GM23338 (cell line): ENCODE results near the gene PCNX1. TPM values are rescaled to one million over a fixed set of nuclear protein-coding genes. Genes with fewer than 3 reads are reported as not detected.

Source experiments
- ATAC-seq: fragments of 200-7000 bp; cut with Tn5 transposase; 3 replicates; pipeline ENCODE4 v1.9.1; 2020
- DNase-seq: peaks from one replicate; pipeline ENCODE4 v3.0.0-alpha.2; 2015; ENCODE audit warnings: low spot score
- H2AFZ ChIP-seq: fragments of 200-600 bp; sonication (generic); 2 replicates; pipeline ENCODE4 v1.8.0; 2016; ENCODE audit warnings: antibody characterized with exemption, mild to moderate bottlenecking, moderate library complexity
- H3F3A ChIP-seq: fragments of 200-600 bp; sonication (generic); replicated peaks from 2 replicates; pipeline ENCODE4 v1.8.0; 2017; ENCODE audit warnings: antibody characterized with exemption, mixed run types, low read depth
- H3K27ac ChIP-seq: fragments of 200-600 bp; sonication (generic); 2 replicates; pipeline ENCODE4 v1.6.1; 2016; ENCODE audit warnings: low read depth
- H3K27me3 ChIP-seq: fragments of 200-600 bp; sonication (generic); 2 replicates; pipeline ENCODE4 v1.8.0; 2016; ENCODE audit warnings: mild to moderate bottlenecking, mixed run types, moderate library complexity; ENCODE audit not compliant: insufficient read depth
- H3K36me3 ChIP-seq: fragments of 200-600 bp; sonication (generic); 2 replicates; pipeline ENCODE4 v1.8.0; 2016; ENCODE audit warnings: mild to moderate bottlenecking; ENCODE audit not compliant: insufficient read depth
- H3K4me1 ChIP-seq: fragments of 200-600 bp; sonication (generic); 2 replicates; pipeline ENCODE4 v1.8.0; 2016; ENCODE audit warnings: mild to moderate bottlenecking, moderate library complexity; ENCODE audit not compliant: insufficient read depth
- H3K4me2 ChIP-seq: fragments of 200-600 bp; sonication (generic); 2 replicates; pipeline ENCODE4 v1.7.1; 2017; ENCODE audit warnings: mixed run types
- H3K4me3 ChIP-seq: fragments of 200-600 bp; sonication (generic); 2 replicates; pipeline ENCODE4 v1.6.1; 2016; ENCODE audit warnings: mixed run types
- H3K79me2 ChIP-seq: fragments of 200-600 bp; sonication (generic); replicated peaks from 2 replicates; pipeline ENCODE4 v1.8.0; 2017; ENCODE audit warnings: mild to moderate bottlenecking; ENCODE audit not compliant: insufficient read depth
- H3K9me2 ChIP-seq: fragments of 200-600 bp; sonication (generic); 2 replicates; pipeline ENCODE4 v1.8.0; 2017; ENCODE audit not compliant: insufficient read depth
- H4K20me1 ChIP-seq: fragments of 200-600 bp; sonication (generic); replicated peaks from 2 replicates; pipeline ENCODE4 v1.8.0; 2017; ENCODE audit warnings: mild to moderate bottlenecking; ENCODE audit not compliant: insufficient read depth
- H3K27ac Mint-ChIP-seq: 2 replicates; pipeline ENCODE4 v1.8.0; 2020; ENCODE audit warnings: inconsistent platforms, mild to moderate bottlenecking, moderate library complexity, mixed read lengths
- H3K27me3 Mint-ChIP-seq: 3 replicates; pipeline ENCODE4 v1.8.0; 2022; ENCODE audit warnings: low read depth, mild to moderate bottlenecking, moderate library complexity, mixed read lengths, inconsistent platforms; ENCODE audit not compliant: insufficient read depth, poor library complexity
- H3K36me3 Mint-ChIP-seq: 3 replicates; pipeline ENCODE4 v1.8.0; 2021; ENCODE audit warnings: low read depth, mild to moderate bottlenecking, inconsistent platforms, moderate library complexity, mixed read lengths
- H3K4me1 Mint-ChIP-seq: 3 replicates; pipeline ENCODE4 v1.8.0; 2020; ENCODE audit warnings: mild to moderate bottlenecking, inconsistent platforms, mixed read lengths
- H3K4me3 Mint-ChIP-seq: 3 replicates; pipeline ENCODE4 v1.8.0; 2021; ENCODE audit warnings: moderate library complexity, mild to moderate bottlenecking, inconsistent platforms, mixed read lengths
- H3K9me3 Mint-ChIP-seq: 3 replicates; pipeline ENCODE4 v1.8.0; 2020; ENCODE audit warnings: moderate library complexity, mild to moderate bottlenecking, inconsistent platforms, mixed read lengths
- CREB1 ChIP-seq: fragments of 250-450 bp; sonication (Bioruptor Pico); IDR thresholded peaks from 2 replicates; pipeline ENCODE4 v1.5.0; 2020; ENCODE audit warnings: low read depth, mild to moderate bottlenecking, moderate library complexity
- JUNB ChIP-seq: IDR thresholded peaks from one replicate; pipeline ENCODE4 v1.6.1; 2016; ENCODE audit warnings: antibody characterized with exemption; ENCODE audit not compliant: unreplicated experiment
- POLR2AphosphoS5 ChIP-seq: IDR thresholded peaks from 2 replicates; pipeline ENCODE4 v1.6.1; 2016; ENCODE audit warnings: antibody characterized with exemption, low read depth
- ZNF114 ChIP-seq: fragments of 250-450 bp; sonication (Bioruptor Pico); IDR thresholded peaks from 2 replicates; pipeline ENCODE4 v1.5.0; 2020; ENCODE audit warnings: mild to moderate bottlenecking, moderate library complexity
- polyA plus RNA-seq: library from polyadenylated mRNA; unstranded; fragments of >200 nt; fragmentation: Nextera tagmentation; extraction: Ambion mirVana; gene quantifications from 2 replicates; pipeline ENCODE4 v1.2.1, GENCODE V29; 2016
- total RNA-seq: library from RNA; depleted of rRNA; stranded (reverse); fragments of >200 nt; shearing (Covaris generic); gene quantifications from 2 replicates; pipeline ENCODE4 v1.2.3, GENCODE V29; 2014
- TF ChIP-seq, protein P1 (sequence below), 2 experiments: fragments of 200-600 bp in 1 of 2; sonication (generic) in 1 of 2; conservative IDR thresholded peaks; 2 replicates each; pipeline versions ENCODE4 v1.5.1 to v1.6.1; 2016 to 2017; ENCODE audit warnings: antibody characterized with exemption in 2 of 2, low read depth in 2 of 2, mild to moderate bottlenecking in 2 of 2, moderate library complexity in 1 of 2
- TF ChIP-seq, protein P2 (sequence below): IDR thresholded peaks from one replicate; pipeline ENCODE4 v1.6.1; 2018; ENCODE audit warnings: antibody characterized with exemption; ENCODE audit not compliant: unreplicated experiment

Gene PCNX1
- total and polyA plus RNA-seq, 2 experiments from 2014 or later: 19.4 to 53.1 TPM

DNA sequence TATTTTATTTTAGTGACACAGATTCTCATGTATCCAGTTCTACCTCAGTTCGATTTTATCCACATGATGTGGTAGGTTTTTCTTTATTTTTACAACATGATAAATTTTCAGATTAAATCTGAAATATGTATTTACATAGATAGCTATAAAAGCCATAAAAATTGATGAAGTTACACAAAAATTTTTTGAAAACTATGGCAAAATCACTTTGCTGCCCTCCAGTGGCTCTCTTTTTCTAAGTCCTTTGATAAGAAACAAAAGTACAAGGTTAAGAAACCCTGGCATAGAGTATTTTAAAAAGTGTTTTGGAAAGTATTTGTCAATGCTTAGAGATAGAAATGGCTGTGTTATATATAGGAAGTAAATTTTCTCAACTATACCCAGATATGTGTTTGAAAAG, 104.2 kb downstream of the PCNX1 start:
- Mint-ChIP-seq H3K9me3 (no peaks in the 10 kb centered on the region), H3K36me3 (peaks cover 12% of the 10 kb centered on the region; the same call in 2 of the 3 replicates), H3K4me3 (no peak overlapping the region), H3K4me1 (no peaks in the 10 kb centered on the region), H3K27me3 (no peaks in the 10 kb centered on the region), H3K27ac (no peak overlapping the region)
- no peak overlapping the region for H3K4me2 ChIP-seq
- H3K27ac ChIP-seq: no peak overlapping the region
- no peak overlapping the region for H2AFZ ChIP-seq
- TF ChIP-seq, protein P1, sequence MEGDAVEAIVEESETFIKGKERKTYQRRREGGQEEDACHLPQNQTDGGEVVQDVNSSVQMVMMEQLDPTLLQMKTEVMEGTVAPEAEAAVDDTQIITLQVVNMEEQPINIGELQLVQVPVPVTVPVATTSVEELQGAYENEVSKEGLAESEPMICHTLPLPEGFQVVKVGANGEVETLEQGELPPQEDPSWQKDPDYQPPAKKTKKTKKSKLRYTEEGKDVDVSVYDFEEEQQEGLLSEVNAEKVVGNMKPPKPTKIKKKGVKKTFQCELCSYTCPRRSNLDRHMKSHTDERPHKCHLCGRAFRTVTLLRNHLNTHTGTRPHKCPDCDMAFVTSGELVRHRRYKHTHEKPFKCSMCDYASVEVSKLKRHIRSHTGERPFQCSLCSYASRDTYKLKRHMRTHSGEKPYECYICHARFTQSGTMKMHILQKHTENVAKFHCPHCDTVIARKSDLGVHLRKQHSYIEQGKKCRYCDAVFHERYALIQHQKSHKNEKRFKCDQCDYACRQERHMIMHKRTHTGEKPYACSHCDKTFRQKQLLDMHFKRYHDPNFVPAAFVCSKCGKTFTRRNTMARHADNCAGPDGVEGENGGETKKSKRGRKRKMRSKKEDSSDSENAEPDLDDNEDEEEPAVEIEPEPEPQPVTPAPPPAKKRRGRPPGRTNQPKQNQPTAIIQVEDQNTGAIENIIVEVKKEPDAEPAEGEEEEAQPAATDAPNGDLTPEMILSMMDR (conservative IDR thresholded peaks at IDR 0.05; ENCODE audit: low read depth in 2 of 2): peak in 1 of 2 experiments; percentile 39; a peak in 2 of 4 replicates
- TF ChIP-seq, protein P2, sequence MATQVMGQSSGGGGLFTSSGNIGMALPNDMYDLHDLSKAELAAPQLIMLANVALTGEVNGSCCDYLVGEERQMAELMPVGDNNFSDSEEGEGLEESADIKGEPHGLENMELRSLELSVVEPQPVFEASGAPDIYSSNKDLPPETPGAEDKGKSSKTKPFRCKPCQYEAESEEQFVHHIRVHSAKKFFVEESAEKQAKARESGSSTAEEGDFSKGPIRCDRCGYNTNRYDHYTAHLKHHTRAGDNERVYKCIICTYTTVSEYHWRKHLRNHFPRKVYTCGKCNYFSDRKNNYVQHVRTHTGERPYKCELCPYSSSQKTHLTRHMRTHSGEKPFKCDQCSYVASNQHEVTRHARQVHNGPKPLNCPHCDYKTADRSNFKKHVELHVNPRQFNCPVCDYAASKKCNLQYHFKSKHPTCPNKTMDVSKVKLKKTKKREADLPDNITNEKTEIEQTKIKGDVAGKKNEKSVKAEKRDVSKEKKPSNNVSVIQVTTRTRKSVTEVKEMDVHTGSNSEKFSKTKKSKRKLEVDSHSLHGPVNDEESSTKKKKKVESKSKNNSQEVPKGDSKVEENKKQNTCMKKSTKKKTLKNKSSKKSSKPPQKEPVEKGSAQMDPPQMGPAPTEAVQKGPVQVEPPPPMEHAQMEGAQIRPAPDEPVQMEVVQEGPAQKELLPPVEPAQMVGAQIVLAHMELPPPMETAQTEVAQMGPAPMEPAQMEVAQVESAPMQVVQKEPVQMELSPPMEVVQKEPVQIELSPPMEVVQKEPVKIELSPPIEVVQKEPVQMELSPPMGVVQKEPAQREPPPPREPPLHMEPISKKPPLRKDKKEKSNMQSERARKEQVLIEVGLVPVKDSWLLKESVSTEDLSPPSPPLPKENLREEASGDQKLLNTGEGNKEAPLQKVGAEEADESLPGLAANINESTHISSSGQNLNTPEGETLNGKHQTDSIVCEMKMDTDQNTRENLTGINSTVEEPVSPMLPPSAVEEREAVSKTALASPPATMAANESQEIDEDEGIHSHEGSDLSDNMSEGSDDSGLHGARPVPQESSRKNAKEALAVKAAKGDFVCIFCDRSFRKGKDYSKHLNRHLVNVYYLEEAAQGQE: no peak
- H3F3A ChIP-seq: no peaks in the 10 kb centered on the region
- ATAC-seq (no peak), DNase-seq (no peak)
- no peaks in the 10 kb centered on the region for H3K79me2 ChIP-seq
- H4K20me1 ChIP-seq: 0 out of 2 replicates have a peak, but pooled peaks cover 5% of the 10 kb centered on the region
- H3K9me2 ChIP-seq: no peaks in the 10 kb centered on the region
- no peaks in the 10 kb centered on the region for H3K36me3 ChIP-seq
- H3K4me1 ChIP-seq: no peaks in the 10 kb centered on the region
- H3K4me3 ChIP-seq: no peak overlapping the region
- no peaks in the 10 kb centered on the region for H3K27me3 ChIP-seq

DNA sequence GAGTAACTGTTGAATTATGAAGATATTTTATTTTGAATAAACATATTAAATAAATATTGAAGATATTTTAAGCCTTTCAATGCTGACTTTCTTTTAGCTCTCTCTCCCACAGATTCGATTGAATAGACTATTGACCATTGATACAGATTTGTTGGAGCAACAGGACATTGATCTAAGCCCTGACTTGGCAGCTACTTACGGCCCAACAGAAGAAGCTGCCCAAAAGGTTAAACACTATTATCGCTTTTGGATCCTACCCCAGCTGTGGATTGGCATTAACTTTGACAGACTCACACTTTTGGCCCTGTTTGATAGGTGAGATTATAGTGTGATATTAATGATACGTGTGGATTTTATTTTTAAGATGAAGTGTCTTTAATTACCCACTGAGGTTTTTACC, 105.6 kb downstream of the PCNX1 start:
- H3K27ac ChIP-seq: no peak overlapping the region
- H3K27ac Mint-ChIP-seq: no peak overlapping the region
- no peaks in the 10 kb centered on the region for H3K27me3 Mint-ChIP-seq
- no peak overlapping the region for H3K4me3 Mint-ChIP-seq
- no peaks in the 10 kb centered on the region for H3K4me1 ChIP-seq
- no peaks in the 10 kb centered on the region for H3K9me2 ChIP-seq
- 0 out of 2 replicates have a peak, but pooled peaks cover 5% of the 10 kb centered on the region for H4K20me1 ChIP-seq
- H3F3A ChIP-seq: no peaks in the 10 kb centered on the region
- H3K36me3 ChIP-seq: no peaks in the 10 kb centered on the region
- H3K4me1 Mint-ChIP-seq: no peaks in the 10 kb centered on the region
- ATAC-seq (no peak), DNase-seq (no peak)
- no peak overlapping the region for H3K4me2 ChIP-seq
- no peaks in the 10 kb centered on the region for H3K27me3 ChIP-seq
- H3K4me3 ChIP-seq: no peak overlapping the region
- H2AFZ ChIP-seq: no peak overlapping the region
- no peaks in the 10 kb centered on the region for H3K9me3 Mint-ChIP-seq
- peaks cover 18% of the 10 kb centered on the region; the same call in 2 of the 3 replicates for H3K36me3 Mint-ChIP-seq
- no peaks in the 10 kb centered on the region for H3K79me2 ChIP-seq
- TF ChIP-seq JUNB (no peak), POLR2AphosphoS5 (no peak), ZNF114 (no peak), CREB1 (CRISPR knock-in tag) (no peak)
- TF ChIP-seq, protein P2: no peak
- TF ChIP-seq, protein P1 (conservative IDR thresholded peaks at IDR 0.05; ENCODE audit: low read depth in 2 of 2): no peak
